ENCODE measurements around the gene CD247.

Gene CD247

DNA sequence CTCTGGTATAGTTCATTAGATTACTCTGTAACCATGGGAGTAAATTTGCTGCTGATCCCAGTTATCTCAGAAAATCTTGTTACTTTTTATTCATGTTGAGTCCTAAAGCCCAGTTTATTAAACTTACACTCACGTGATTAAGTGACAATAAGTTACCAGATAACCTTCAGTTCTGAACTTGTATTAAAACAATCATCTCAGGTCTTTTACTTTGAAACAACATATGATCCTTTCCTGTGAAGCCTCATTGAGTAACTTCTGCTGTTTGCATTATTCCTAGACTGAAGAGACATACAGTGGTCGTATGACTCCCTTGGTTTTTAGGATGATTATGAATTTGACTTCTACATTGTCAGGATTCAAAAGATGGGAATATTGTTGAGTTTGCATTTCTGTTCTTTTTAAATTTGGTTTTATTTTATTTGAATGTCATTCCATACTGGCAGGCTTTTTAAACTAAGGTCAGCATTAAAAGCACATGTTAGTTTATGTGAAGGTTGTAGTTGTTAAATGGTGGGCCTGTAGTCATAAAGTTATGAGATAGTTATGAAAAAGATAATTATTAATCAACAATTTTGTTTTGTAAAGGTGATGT is 117.9 kb downstream of the CD247 start:
- DNase-seq = no peak

DNA sequence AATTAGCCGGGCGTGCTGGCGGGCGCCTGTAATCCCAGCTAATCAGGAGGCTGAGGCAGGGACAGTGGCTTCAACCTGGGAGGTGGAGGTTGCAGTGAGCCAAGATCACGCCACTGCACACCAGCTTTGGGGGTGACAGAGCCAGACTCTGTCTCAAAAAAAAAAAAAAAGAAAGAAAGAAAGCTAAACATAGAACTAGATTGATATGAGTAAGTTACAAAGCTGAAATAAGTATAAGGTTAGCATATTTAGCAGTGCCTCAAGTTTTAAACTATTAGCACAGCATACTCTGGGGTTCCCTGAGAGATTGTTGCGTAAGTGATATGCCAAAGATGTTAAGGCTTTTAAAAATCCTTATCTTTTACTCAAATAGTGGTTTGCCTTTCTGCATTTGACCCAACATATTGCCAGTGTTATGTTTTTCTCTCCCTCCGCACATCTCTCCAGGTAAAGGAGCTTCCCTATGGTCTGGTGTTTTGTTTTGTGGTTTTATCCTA is 126.1 kb downstream of the CD247 start:
- no peak for DNase-seq

DNA sequence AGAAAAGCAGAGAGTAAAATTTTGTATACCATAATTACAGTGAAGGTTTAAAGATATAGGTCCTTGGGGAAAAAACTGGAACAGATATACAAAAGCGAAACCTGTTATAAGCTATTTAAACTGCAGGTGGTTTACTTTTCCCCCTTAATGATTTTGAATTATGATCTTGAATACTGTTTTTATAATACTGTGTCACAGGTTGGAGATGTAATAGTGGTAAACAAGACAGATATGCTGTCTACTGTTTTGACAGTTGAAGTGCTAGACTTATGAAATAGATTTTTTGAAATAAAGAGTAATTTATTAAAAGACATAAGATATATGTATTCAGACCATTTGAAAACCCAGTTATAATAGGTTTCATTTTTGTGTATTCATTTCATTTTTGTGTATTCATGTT is 129.4 kb downstream of the CD247 start:
- no peak for DNase-seq

DNA sequence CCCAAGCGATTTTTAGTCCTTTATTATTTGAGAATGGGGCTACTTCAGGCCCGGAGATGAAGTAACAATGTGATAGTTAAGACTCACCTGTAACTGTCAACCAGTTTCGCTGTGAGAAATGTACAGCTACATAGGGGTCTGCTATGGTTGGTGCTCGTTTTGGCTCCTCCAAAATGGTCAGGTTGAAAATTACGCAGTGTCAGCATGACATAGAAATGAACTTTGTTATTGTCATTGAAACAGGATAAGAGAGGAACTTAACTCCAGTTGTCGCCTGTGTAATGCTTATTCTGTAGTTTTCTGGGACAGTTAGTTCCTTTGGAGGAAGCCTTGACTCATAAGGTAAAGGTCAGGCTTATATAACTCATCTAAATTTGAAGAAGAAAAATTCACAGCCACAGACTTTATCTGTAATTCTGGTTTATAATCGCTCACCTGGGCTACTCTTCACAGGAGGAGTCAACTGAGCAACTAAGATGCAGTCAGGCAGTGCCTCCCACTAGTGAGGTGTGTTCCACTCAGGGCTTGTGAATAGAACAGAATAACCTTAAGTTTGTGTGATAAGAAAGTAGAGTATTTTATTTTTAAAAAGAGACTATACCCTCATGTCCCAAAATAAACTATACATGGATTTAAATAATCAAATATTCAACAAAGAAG is 130.9 kb downstream of the CD247 start:
- DNase-seq = no peak
